Limb (tissue), 2 donors: ENCODE data around the gene SV2C.

Experiments used
- DNase-seq, 2 donors: peaks; one replicate each; pipeline ENCODE4 v3.0.0-alpha.2; 2016; ENCODE audit errors: extremely low spot score in 2 of 2

Gene SV2C

GRCh38 chr5:76163111-76163628, 80.0 kb downstream of the SV2C start:
- no peak for DNase-seq

DNA sequence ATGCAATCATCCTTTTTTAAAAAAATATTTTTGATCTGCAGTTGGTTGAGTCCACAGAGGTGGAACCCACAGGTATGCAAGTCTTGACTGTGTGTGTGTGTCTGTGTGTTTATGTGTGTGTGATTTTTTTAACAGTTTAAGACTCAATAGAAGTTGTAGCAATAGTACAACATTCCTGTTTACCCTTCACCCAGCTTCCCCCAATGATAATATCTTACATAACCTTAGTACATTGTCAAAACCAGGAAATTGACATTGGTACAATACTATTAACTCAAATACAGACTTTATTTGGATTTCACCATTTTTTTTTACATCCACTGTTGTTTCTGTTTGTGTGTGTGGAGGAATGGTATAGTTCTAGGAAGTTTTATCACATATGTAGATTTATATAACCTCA, 81.8 kb downstream of the SV2C start:
- no peak for DNase-seq

DNA sequence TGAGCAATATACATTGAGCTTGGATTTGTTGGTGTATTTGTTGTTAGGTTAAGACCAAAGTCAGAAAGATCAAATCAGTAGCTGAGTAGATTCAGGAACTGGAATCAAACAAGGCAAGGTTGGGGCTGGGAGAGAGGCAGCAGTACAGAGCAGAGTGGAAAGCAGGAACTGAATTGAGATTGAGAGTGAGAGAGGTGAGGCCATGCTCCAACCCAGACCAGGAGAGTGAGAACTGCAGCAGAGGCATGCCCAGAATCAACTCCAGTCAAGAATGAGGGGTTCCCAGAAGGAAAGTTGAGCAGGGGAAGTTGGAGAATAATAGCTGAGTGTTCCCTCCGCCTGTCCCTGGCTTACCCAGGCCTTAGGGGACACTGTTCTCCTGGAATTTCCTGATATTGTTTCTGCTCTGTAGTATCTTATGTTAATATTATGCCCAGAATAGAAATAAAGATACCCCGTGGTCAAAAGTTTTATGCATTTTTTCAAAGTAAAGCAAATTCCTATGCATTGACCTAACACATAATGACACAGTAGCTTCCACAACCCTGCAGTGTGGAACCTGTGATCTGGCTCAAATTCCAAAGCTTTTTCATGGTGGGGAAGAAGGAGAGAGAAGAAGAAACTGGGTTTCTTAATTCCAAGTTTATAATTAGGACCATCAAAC, 82.7 kb downstream of the SV2C start:
- DNase-seq = no peak

GRCh38 chr5:76166886-76167576, 83.8 kb downstream of the SV2C start:
- no peak for DNase-seq

- no peak for DNase-seq
Observed at GRCh38 chr5:76169146-76169905, 86.1 kb downstream of the SV2C start.

DNA sequence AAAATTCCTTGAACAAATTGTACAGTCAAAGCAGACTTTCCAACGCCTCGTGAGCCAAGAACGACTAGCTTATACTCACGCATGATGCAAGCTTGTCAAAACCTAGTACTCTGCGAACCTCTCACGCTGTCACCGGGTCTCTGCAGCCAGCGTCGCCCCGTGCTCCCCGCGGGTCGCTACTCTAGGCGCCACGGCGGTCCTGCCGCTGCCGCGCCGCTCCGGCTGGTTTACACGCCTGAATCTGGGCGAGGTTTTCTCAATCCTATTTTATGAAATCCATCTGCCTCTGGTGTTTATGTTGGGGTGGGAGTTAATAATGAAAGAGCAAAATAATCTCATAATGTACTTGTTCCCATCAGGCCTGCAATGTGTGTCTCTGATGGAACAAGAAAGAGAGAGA, 90.9 kb downstream of the SV2C start:
- DNase-seq = no peak

GRCh38 chr5:76175051-76175666, 92.0 kb downstream of the SV2C start:
- DNase-seq = peak in 1 of 2 donors; percentile 55

DNA sequence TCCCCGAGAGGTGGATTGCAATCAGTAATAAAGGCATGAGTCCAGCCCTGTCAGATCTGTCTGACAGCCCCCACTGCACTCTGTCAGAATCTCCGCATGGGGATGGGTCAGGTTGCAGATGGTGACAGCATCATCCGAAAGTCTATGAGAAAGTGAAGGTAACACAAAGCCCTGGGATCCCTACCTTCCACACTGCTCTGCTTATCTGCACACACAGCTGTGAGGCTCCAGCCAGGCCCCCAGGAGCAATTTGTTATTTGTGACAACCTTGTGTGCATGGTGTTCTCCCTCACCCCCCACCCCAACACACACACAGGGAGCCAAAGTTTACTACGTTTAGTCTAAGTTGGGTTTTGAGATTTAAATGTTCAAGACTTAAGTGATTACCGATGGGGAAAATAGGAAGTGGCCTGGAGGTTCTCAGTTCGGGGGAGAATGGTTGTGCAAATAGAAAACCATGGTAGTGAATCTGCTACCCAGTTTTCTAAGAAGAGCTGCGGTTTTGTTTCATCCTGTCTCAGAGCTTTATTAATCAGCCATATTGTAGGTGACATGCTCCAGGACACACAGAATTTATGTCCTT, 92.7 kb downstream of the SV2C start:
- no peak for DNase-seq

DNA sequence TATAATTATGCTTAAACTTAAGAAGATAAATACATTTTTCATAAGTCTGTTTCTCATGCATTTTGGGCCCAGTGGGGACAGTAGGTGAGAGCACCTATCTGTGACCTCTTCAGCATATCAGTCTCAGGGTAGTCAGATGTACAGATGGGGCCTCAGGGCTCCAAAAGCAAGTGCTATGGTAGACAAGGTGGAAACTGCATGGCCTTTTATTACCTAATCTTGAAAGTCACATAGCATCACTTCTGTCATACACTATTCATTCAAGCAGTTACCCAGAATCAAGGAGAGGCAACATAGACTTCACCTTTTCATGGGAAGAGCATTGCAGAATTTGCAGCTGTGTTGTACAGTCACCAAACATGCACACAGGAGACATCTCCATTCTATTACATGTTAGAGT, 94.8 kb downstream of the SV2C start:
- DNase-seq = no peak

DNA sequence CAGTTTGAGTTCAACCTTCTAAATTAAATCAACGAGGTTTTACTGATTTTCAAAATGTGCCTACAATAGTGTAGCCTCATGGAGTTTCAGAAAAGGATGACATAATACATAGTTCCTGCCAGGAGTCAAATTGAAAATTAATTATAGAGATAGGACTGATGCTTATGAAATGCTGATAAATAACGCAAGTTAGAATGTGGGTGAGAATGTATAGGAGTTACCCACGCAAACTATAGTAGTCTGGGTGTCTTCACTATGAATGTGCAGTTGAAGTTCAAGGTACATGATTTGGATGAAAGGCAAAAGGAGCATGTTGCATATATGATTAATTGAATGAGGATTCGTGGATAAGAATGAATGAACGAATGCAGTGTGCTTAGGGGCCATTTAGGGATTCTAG, 95.7 kb downstream of the SV2C start:
- DNase-seq = no peak

- DNase-seq = no peak
Observed at GRCh38 chr5:76180814-76181805, 97.9 kb downstream of the SV2C start.

- no peak for DNase-seq
Observed at GRCh38 chr5:76187386-76187785, 104.2 kb downstream of the SV2C start.

DNA sequence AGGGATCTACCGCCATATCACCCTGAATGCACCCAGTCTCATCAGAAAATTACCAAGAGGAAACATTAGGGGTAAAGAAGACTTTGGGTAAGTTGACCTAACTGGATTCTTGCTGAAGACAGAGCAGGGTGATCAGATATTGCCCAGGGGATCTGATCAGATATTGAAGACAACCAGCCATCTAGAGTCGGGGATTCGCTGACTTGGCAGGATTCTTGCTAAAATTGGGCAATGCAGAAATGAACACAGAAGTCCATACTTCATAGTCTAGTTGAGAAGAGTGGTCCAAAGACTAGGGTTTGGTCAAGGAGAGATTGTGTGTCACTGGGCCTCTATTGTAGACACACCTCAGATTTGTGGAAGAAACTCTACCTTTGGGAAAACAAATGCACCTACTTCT, 107.2 kb downstream of the SV2C start:
- no peak for DNase-seq

- no peak for DNase-seq
Observed at GRCh38 chr5:76192837-76193236, 109.7 kb downstream of the SV2C start.

DNA sequence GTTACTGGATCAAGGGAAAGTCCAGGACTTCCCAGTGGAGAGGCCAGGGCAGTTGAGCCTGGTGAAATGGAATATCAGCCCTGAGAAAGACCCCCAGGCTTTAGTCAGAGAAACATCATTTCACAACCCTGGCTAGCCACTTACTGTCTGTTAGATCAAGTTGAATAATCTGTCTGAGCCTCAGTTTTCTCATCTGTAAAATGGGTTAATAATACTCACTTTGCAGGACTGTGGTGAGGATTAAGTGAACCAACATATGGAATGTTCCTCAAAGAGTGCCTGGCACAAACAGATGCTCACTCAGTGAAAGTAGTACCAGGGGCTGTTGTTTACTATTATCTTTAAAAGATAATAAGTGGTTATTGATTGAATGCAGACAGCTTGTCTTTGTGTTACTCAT, 110.5 kb downstream of the SV2C start:
- no peak for DNase-seq

GRCh38 chr5:76194340-76194739, 111.2 kb downstream of the SV2C start:
- no peak for DNase-seq

- DNase-seq = no peak
Observed at GRCh38 chr5:76196457-76196856, 113.3 kb downstream of the SV2C start.

DNA sequence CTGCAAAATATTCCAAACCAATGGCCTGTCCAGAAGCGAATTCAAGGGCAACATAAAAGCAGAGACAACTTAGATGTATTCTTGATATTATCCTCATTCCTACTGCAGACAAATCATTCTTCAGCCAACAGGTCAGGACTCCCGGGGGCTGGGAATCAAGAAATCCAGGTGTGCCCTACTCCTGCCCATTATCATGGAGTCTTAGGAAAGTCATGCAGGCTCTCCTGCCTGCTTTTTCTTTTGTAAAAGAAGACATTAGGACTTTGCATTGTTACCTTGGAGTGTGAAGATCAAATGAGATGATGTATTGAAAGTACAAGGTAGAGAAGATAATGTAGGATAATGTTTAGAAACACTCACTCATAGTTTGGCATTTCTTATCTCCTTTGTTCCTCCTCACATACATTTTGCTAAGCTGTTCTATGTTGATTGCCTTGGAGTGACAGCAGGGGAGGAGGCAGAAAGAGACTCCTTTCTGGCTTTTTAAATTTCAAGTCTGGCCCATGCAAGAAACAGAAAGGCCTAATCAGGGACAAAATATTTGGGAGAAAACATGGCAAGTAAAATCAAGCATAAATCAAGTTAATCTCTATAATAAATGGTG, 113.8 kb downstream of the SV2C start:
- DNase-seq = no peak

GRCh38 chr5:76197726-76198125, 114.5 kb downstream of the SV2C start:
- no peak for DNase-seq
